DOHH2 (cell line): ENCODE data around the gene RIC1.

ENCODE experiments used
- H3F3A ChIP-seq: fragments of 200-600 bp; sonication (generic), shearing (Covaris generic); 2 replicates; pipeline ENCODE4 v1.6.0; 2016; ENCODE audit warnings: antibody characterized with exemption, mild to moderate bottlenecking; ENCODE audit not compliant: control insufficient read depth, insufficient read depth
- H3K27ac ChIP-seq: fragments of 200-600 bp; sonication (generic); 2 replicates; pipeline ENCODE4 v1.5.1; 2014; ENCODE audit warnings: low read depth, mild to moderate bottlenecking, low read length, moderate library complexity
- H3K27me3 ChIP-seq: fragments of 200-600 bp; sonication (generic); 2 replicates; pipeline ENCODE4 v1.6.1; 2014; ENCODE audit warnings: mild to moderate bottlenecking, low read length, mixed read lengths; ENCODE audit not compliant: control insufficient read depth
- H3K36me3 ChIP-seq: fragments of 200-600 bp; sonication (generic); 2 replicates; pipeline ENCODE4 v1.6.1; 2014; ENCODE audit warnings: mild to moderate bottlenecking, low read length, moderate library complexity, mixed read lengths; ENCODE audit not compliant: control insufficient read depth
- H3K4me1 ChIP-seq: fragments of 200-600 bp; sonication (generic); 2 replicates; pipeline ENCODE4 v1.6.1; 2014; ENCODE audit warnings: mild to moderate bottlenecking, low read length, mixed read lengths; ENCODE audit not compliant: control insufficient read depth
- H3K4me2 ChIP-seq: fragments of 200-600 bp; sonication (generic); 2 replicates; pipeline ENCODE4 v1.6.0; 2014; ENCODE audit warnings: mild to moderate bottlenecking, low read length, moderate library complexity
- H3K4me3 ChIP-seq: fragments of 200-600 bp; sonication (generic); 2 replicates; pipeline ENCODE4 v1.5.1; 2014; ENCODE audit warnings: mild to moderate bottlenecking, low read length, mixed read lengths
- H3K79me2 ChIP-seq: fragments of 200-600 bp; sonication (generic); 2 replicates; pipeline ENCODE4 v1.6.1; 2014; ENCODE audit warnings: mild to moderate bottlenecking, low read length, mixed read lengths; ENCODE audit not compliant: control insufficient read depth
- H3K9me2 ChIP-seq: fragments of 200-600 bp; sonication (generic); replicated peaks from 2 replicates; pipeline ENCODE4 v1.6.1; 2014; ENCODE audit warnings: mild to moderate bottlenecking, low read length, mixed read lengths; ENCODE audit not compliant: control insufficient read depth
- H3K9me3 ChIP-seq: fragments of 200-600 bp; sonication (generic); 2 replicates; pipeline ENCODE4 v1.6.1; 2014; ENCODE audit warnings: antibody characterized with exemption, low read length, mixed read lengths; ENCODE audit not compliant: control insufficient read depth, insufficient read depth
- H4K20me1 ChIP-seq: fragments of 200-600 bp; sonication (generic); 2 replicates; pipeline ENCODE4 v1.6.0; 2014; ENCODE audit warnings: low read depth, mild to moderate bottlenecking, antibody characterized with exemption, low read length, moderate library complexity; ENCODE audit not compliant: control insufficient read depth, insufficient read depth
- CTCF ChIP-seq: fragments of 200-600 bp; sonication (generic); IDR thresholded peaks from one replicate; pipeline ENCODE4 v1.5.1; 2014; ENCODE audit warnings: antibody characterized with exemption, mild to moderate bottlenecking, low read depth, low read length; ENCODE audit not compliant: poor library complexity, severe bottlenecking
- EZH2phosphoT487 ChIP-seq: fragments of 200-600 bp; sonication (generic); IDR thresholded peaks from 2 replicates; pipeline ENCODE4 v1.6.1; 2017; ENCODE audit warnings: borderline replicate concordance, mild to moderate bottlenecking, antibody characterized with exemption, low read length, moderate library complexity, mixed read lengths

The RIC1 gene

GRCh38 chr9:5743109-5743508 is 114.2 kb downstream of the RIC1 start:
- Histone ChIP-seq H3K79me2 (no peaks in the 10 kb centered on the region), H3F3A (no peaks in the 10 kb centered on the region; the same call in 1 of the 2 replicates), H3K27me3 (no peaks in the 10 kb centered on the region), H3K27ac (no peak overlapping the region), H4K20me1 (no peaks in the 10 kb centered on the region), H3K4me2 (no peak overlapping the region), H3K9me2 (no peaks in the 10 kb centered on the region), H3K4me1 (no peaks in the 10 kb centered on the region), H3K36me3 (peaks cover 89% of the 10 kb centered on the region), H3K4me3 (no peak overlapping the region), H3K9me3 (no peaks in the 10 kb centered on the region)
- TF ChIP-seq EZH2phosphoT487 (no peak), CTCF (no peak)

- Histone ChIP-seq H3K4me3 (no peak overlapping the region), H3K27me3 (no peaks in the 10 kb centered on the region), H4K20me1 (no peaks in the 10 kb centered on the region), H3K9me2 (no peaks in the 10 kb centered on the region), H3F3A (no peaks in the 10 kb centered on the region), H3K4me2 (no peak overlapping the region), H3K9me3 (no peaks in the 10 kb centered on the region), H3K4me1 (no peaks in the 10 kb centered on the region), H3K79me2 (no peaks in the 10 kb centered on the region), H3K36me3 (peaks cover 88% of the 10 kb centered on the region), H3K27ac (no peak overlapping the region)
- TF ChIP-seq CTCF (no peak), EZH2phosphoT487 (no peak)
Measured at GRCh38 chr9:5748438-5748837, 119.5 kb downstream of the RIC1 start.

GRCh38 chr9:5749306-5749705 is 120.4 kb downstream of the RIC1 start:
- TF ChIP-seq EZH2phosphoT487 (no peak), CTCF (no peak)

GRCh38 chr9:5750569-5750968 is 121.7 kb downstream of the RIC1 start:
- H3K4me3 ChIP-seq: no peak overlapping the region

More at GRCh38 chr9:5749306-5749705, 120.4 kb downstream of the RIC1 start:
- Histone ChIP-seq H3K36me3 (peaks cover 87% of the 10 kb centered on the region), H3K9me3 (no peaks in the 10 kb centered on the region), H4K20me1 (no peaks in the 10 kb centered on the region), H3K9me2 (no peaks in the 10 kb centered on the region), H3K27me3 (no peaks in the 10 kb centered on the region), H3F3A (no peaks in the 10 kb centered on the region), H3K4me1 (no peaks in the 10 kb centered on the region), H3K27ac (no peak overlapping the region), H3K79me2 (no peaks in the 10 kb centered on the region), H3K4me3 (no peak overlapping the region), H3K4me2 (no peak overlapping the region)

More at GRCh38 chr9:5750569-5750968, 121.7 kb downstream of the RIC1 start:
- Histone ChIP-seq H3K36me3 (peaks cover 84% of the 10 kb centered on the region), H3K4me2 (no peak overlapping the region), H3K9me2 (no peaks in the 10 kb centered on the region), H3K79me2 (no peaks in the 10 kb centered on the region), H4K20me1 (no peaks in the 10 kb centered on the region), H3K27ac (no peak overlapping the region), H3F3A (no peaks in the 10 kb centered on the region), H3K27me3 (no peaks in the 10 kb centered on the region), H3K4me1 (no peaks in the 10 kb centered on the region), H3K9me3 (no peaks in the 10 kb centered on the region)
- TF ChIP-seq EZH2phosphoT487: no peak
- no peak for TF ChIP-seq CTCF
